WERI-Rb-1 (cell line): ENCODE results near the gene EFCAB13.

Source experiments
- DNase-seq: peaks from one replicate; pipeline ENCODE4 v3.0.0-alpha.2; 2020
- H3K27ac ChIP-seq: fragments of 250-450 bp; sonication (Bioruptor Pico); 2 replicates; pipeline ENCODE4 v1.5.1; 2020; ENCODE audit warnings: mild to moderate bottlenecking, moderate library complexity
- H3K27me3 ChIP-seq: fragments of 250-450 bp; sonication (Bioruptor Pico); 2 replicates; pipeline ENCODE4 v1.5.1; 2021; ENCODE audit warnings: mild to moderate bottlenecking, low read depth, moderate library complexity; ENCODE audit not compliant: insufficient read depth, severe bottlenecking
- H3K36me3 ChIP-seq: fragments of 250-450 bp; sonication (Bioruptor Pico); 2 replicates; pipeline ENCODE4 v1.5.1; 2020; ENCODE audit warnings: mild to moderate bottlenecking, moderate library complexity
- H3K4me3 ChIP-seq: 2 replicates; pipeline ENCODE4 v1.5.1; 2011; ENCODE audit warnings: low read depth, mild to moderate bottlenecking, control low read depth, low read length
- H3K9me3 ChIP-seq: fragments of 250-450 bp; sonication (Bioruptor Pico); 2 replicates; pipeline ENCODE4 v1.5.1; 2021; ENCODE audit warnings: mild to moderate bottlenecking, moderate library complexity; ENCODE audit not compliant: severe bottlenecking
- TF ChIP-seq, protein P1 (sequence below): IDR thresholded peaks from 2 replicates; pipeline ENCODE4 v1.5.1; 2011; ENCODE audit warnings: low read depth, mild to moderate bottlenecking, control low read depth, inconsistent platforms, low read length

Gene EFCAB13

GRCh38 chr17:47324224-47325020 lies 667 bp downstream of the EFCAB13 start:
- no peak for DNase-seq
- Histone ChIP-seq H3K4me3 (peak overlapping the region; percentile 45; the same call in 1 of the 2 replicates), H3K27ac (no peak overlapping the region), H3K36me3 (no peaks in the 10 kb centered on the region), H3K27me3 (no peaks in the 10 kb centered on the region), H3K9me3 (peaks cover 10% of the 10 kb centered on the region)
- TF ChIP-seq, protein P1, sequence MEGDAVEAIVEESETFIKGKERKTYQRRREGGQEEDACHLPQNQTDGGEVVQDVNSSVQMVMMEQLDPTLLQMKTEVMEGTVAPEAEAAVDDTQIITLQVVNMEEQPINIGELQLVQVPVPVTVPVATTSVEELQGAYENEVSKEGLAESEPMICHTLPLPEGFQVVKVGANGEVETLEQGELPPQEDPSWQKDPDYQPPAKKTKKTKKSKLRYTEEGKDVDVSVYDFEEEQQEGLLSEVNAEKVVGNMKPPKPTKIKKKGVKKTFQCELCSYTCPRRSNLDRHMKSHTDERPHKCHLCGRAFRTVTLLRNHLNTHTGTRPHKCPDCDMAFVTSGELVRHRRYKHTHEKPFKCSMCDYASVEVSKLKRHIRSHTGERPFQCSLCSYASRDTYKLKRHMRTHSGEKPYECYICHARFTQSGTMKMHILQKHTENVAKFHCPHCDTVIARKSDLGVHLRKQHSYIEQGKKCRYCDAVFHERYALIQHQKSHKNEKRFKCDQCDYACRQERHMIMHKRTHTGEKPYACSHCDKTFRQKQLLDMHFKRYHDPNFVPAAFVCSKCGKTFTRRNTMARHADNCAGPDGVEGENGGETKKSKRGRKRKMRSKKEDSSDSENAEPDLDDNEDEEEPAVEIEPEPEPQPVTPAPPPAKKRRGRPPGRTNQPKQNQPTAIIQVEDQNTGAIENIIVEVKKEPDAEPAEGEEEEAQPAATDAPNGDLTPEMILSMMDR, result no peak

DNA sequence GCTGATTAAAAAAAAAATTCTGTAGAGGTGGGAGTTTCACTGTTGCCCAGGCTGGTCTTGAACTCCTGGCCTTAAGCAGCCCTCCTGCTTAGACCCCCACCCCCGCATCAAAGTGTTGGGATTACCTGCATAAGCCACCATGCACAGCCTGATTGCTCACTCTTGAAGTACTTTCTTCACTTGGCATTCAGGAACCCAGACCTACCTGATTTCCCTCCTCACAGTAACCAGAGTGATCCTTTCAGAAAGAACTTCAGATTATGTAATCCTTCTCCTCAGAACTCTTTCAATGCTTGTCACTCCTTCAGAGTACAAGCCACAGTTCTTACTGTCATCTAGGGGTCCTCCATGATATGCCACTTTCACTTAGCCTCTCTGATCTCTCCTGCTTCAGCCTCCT lies 1.4 kb downstream of the EFCAB13 start:
- Histone ChIP-seq H3K36me3 (no peaks in the 10 kb centered on the region), H3K4me3 (no peak overlapping the region), H3K27ac (no peak overlapping the region), H3K9me3 (peaks cover 10% of the 10 kb centered on the region), H3K27me3 (no peaks in the 10 kb centered on the region)
- TF ChIP-seq, protein P1, result no peak
- DNase-seq, result no peak

GRCh38 chr17:47330548-47330947 lies 6.8 kb downstream of the EFCAB13 start:
- TF ChIP-seq, protein P1, result no peak
- no peak for DNase-seq
- H3K4me3 ChIP-seq, result no peak overlapping the region
- H3K9me3 ChIP-seq, result no peaks in the 10 kb centered on the region
- H3K27me3 ChIP-seq, result no peaks in the 10 kb centered on the region
- no peaks in the 10 kb centered on the region for H3K36me3 ChIP-seq
- H3K27ac ChIP-seq, result no peak overlapping the region

GRCh38 chr17:47332287-47332686 lies 8.5 kb downstream of the EFCAB13 start:
- Histone ChIP-seq H3K36me3 (no peaks in the 10 kb centered on the region), H3K27me3 (no peaks in the 10 kb centered on the region), H3K27ac (no peak overlapping the region), H3K4me3 (no peak overlapping the region), H3K9me3 (no peaks in the 10 kb centered on the region)
- TF ChIP-seq, protein P1, result no peak
- no peak for DNase-seq

DNA sequence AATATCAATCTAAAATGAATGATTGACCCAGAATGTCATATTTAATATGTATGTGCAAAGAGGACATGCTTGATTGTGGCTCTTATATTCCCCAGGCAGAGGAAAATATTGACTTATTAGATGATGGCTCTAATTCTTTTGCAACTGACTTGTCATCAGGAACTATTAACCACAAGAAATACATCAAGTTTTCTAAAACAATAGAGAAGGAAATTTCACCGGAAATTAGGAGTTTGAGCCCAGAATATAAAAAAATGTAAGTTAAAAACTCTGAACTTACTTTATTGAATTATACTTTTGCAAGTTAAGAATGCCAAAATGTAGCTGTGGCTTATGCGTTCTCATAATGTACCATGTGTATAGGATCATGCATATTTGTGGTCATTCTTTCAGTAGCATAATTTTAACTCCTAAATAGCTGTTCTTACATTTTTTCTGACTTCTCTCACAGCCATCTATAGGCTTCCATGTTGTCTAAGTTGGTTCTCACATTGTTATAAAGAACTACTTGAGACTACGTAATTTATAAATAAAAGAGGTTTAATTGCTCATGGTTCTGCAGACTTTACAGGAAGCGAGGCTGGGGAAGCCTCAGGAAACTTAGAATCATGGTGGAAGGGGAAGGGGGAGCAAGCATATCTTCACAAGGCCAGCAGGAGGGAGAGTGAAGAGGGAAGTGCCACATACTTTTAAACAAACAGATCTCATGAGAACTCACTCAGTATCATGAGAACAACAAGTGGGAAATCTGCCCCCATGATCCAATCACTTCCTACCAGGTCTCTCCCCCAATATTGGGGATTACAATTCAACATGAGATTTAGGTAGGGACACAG lies 11.6 kb downstream of the EFCAB13 start:
- H3K9me3 ChIP-seq, result no peaks in the 10 kb centered on the region
- TF ChIP-seq, protein P1, result no peak
- no peak overlapping the region for H3K27ac ChIP-seq
- H3K4me3 ChIP-seq, result no peak overlapping the region
- no peak for DNase-seq
- no peaks in the 10 kb centered on the region for H3K36me3 ChIP-seq
- H3K27me3 ChIP-seq, result no peaks in the 10 kb centered on the region
